Stimulated activated CD4-positive, alpha-beta T cell treated with anti-CD3 and anti-CD28 coated beads, Interleukin-4, amount 100 ng/mL, for 1 hour (primary cell): ENCODE data around the gene SESTD1.

Experiments used
- DNase-seq: peaks from one replicate; pipeline ENCODE4 v3.0.0-alpha.2; 2020

SESTD1 gene

DNA sequence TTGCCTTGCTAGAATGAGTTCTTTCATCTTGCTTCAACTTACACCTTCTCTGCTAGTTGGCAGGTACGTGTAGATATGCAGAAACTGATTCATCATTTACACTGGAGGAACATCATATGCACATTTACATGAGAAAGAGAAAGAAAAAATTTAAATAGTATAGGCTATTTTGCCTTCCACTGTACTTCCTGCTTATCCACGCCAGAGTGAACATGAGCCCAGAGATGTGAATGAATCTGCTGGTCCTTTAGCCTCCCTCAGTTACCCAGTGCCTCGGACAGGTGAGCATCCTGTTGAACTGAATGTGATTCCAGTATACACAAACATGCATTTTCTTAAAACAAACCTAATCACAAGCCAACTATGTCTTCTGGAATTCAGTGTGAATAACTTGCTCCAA lies 83.6 kb downstream of the SESTD1 start:
- DNase-seq = no peak

- DNase-seq = no peak
Observed at GRCh38 chr2:179180242-179180641, 84.4 kb downstream of the SESTD1 start.

DNA sequence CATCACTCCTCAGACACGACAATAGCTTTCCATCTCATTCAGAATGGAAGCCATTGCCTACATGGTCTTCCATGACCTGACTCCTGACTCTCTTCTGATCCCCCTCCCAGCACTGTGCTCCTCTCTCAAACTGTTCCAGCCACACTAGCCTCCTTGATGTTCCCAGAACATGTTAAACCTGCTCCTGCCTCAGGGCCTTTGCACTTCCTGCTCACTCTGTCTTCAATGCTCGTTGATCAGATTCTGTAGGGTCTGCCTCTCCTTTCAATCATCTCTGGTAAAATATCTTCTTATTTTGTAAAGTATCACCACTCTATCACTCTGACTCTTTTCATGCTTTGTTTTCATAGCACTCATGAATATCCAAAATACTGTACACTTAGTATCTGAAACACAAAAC lies 84.9 kb downstream of the SESTD1 start:
- DNase-seq = no peak

GRCh38 chr2:179177694-179178093 lies 86.9 kb downstream of the SESTD1 start:
- no peak for DNase-seq

GRCh38 chr2:179174240-179174639 lies 90.4 kb downstream of the SESTD1 start:
- DNase-seq = no peak

- no peak for DNase-seq
Observed at GRCh38 chr2:179172894-179173293, 91.7 kb downstream of the SESTD1 start.

- DNase-seq = no peak
Observed at GRCh38 chr2:179171371-179171770, 93.3 kb downstream of the SESTD1 start.

DNA sequence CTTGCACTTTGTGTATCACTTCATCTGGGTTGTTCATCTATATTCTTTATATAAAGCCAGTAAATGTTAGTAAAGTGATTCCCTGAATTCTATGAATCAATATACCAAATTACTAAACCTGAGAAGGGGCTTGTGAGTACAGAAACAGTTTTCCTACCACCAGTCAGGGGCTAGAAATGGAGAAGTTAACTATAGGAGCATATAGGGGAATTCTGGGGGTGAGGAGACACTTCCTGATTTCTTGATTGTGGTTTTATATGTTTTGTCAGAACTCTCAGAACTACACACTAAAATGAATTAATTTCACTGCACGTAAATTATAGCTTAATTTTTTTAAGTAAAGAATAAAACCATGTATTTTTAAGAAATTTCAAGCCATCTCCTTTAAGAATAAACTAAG lies 93.7 kb downstream of the SESTD1 start:
- no peak for DNase-seq

DNA sequence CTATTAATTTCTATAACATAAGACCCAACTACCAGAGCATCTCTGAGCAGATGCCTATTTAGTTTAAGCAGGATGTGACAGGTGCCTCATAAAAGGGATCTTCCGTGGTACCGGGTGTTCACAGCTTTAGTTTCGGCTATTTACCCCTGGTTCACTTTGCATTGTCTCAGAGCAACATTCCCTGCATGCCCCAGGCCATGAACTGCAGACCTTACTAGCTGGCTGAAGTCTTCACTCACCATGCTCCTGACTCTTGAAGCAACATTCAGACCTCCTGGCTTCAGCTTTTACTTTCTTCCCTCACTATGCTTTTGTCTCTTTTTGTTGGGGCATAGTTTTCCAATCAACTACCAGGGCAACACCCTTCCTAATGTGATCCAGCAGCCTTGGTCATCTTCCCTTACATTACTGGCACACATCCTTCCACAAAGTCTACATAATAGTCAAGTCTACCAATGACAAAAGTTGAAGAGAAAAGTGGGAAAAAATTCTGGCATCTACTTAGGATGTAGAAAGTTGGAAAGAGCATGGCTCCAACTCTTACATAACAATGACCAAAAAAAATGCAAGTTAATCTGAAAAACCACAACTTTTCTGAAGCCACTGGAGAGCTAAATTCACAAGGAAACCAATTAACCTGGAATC lies 99.2 kb downstream of the SESTD1 start:
- DNase-seq = no peak

- DNase-seq = no peak
Observed at GRCh38 chr2:179141206-179141605, 123.4 kb downstream of the SESTD1 start.

DNA sequence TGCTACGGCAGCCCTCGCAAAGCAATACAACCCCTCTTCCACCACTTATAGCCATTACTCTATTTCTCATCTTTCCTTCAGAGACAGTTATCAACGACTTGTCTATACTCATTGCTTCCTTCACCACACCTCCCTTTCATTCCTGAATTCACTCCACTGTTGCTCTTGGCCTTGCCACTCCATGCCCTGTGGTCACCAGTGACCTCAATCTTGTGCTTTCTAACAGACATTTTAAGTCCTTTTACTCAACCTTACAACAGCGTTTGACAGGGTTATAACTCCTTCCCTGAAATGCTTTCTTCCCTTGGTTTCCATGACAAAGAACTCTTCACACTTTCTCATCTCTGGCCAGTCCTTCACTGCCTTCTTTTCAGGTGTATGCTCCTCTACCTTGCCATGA lies 124.1 kb downstream of the SESTD1 start:
- no peak for DNase-seq

GRCh38 chr2:179139506-179139905 lies 125.1 kb downstream of the SESTD1 start:
- DNase-seq = no peak

DNA sequence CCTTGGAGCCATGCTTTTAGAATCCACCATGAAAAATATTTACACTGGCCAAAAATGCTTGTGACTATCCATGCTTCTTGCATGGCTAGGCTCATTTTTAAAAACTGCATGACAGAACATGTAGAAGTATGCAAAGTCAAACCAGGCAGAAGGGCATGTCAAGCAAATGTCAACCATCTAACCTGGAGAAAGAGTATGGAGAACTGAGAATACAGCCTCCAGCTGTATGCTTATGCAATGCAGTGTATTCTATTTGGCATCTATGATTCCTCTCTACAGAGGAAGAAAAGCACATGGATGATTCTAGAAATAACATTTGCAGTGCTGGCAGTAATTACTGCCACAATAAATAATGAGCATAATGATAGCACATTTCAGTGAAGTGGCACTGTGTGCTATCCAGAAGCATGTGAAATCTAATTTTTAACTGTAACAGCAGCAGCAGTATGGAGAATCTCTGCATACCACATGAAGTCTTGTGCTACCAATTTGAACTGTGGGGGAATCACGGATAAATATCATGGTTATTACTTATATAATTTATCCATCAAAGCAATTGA lies 127.4 kb downstream of the SESTD1 start:
- no peak for DNase-seq

DNA sequence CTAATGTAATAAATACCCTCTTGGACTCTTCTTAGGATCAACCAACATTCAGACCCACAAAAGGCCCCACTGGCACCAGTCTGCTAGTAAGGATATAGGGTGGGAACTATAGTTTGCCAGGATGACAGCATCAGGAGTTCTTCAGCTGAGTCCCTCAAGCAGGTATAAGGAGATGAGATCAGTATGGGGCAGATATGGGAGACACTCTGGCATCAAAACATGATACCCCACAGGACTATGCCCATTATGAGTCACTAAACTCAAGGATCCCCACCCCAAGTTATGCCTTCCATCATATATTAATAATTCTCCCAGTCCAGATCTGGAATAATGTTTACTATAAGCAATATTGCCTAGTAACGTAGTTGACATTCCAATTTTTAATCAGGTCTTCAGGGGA lies 131.6 kb downstream of the SESTD1 start:
- no peak for DNase-seq

DNA sequence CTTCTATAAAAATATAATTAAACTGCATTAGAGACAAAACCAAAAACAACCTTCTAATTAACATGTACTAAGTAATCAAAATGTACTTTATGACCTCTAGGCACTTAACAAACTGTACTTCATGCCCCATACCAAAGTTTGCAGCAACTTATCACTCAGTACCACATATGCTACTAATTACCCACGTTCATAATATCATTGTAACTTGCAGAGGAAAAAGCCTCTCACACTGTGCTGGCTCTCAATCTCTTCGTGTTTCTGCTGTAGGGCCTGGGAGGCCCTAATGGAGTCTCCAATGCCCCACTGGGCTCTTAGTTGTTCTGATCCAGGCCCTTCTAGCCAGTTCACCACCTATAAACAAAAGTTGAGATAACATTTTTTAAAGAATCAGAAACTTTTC lies 132.6 kb downstream of the SESTD1 start:
- DNase-seq = no peak

GRCh38 chr2:179130560-179130959 lies 134.1 kb downstream of the SESTD1 start:
- DNase-seq = no peak

GRCh38 chr2:179129574-179130238 lies 134.9 kb downstream of the SESTD1 start:
- no peak for DNase-seq

DNA sequence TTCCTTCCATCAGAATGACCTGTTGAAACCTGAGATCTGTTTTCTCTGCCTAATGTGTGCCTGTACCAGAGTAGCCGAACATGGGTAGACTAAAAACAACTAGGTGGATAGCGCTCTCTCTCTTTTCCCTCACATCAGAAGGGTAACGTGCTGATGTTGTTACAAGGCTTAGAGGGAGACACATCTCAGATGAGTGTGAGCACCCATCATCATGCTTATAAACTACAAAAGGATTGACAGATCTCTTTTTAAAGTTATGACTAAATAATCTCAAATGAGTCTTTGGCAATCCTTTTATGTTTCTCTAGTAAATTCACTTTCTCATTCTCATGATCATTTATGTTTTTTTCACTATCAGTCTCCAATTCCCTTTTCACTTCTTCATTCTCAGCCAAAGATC lies 139.2 kb downstream of the SESTD1 start:
- no peak for DNase-seq

- DNase-seq = no peak
Observed at GRCh38 chr2:179124282-179124681, 140.3 kb downstream of the SESTD1 start.

DNA sequence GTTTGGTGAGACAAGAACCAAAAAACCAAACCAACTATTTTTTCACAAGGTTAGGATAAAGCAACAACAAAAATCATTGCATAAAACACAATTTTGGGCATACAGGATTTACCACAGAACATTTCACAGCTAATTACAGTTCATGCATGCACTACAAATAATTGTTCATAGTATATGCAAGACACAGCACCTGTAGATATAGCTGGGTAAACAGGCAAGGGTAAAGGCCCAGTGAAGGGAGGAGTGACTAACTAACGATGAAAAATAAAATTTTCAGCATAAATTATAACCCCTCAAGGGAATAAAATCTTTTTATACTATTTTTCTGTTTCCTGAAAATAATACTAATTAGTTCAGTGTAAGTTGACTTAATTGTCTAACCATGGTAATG lies 141.4 kb downstream of the SESTD1 start:
- DNase-seq = no peak

DNA sequence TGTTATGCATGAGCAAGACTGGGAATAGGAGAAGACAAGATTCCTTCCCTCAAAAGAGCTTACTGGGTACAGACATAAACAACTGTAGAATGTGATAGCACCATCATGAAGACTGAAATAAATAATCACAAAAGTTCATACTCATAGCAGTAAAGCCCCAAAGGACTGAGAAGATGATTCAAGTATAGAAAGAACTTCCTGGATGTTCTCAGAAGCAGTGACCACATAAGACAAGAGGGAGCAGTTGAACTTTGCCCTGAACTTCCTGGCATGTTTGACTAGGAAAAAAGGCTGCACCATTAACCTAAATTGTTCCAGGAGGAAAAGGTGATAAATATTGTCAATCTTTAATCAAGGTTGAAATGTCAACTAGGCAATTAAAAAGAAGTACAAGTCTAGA lies 156.9 kb downstream of the SESTD1 start:
- DNase-seq = no peak

GRCh38 chr2:179106676-179107428 lies 157.8 kb downstream of the SESTD1 start:
- DNase-seq = no peak

DNA sequence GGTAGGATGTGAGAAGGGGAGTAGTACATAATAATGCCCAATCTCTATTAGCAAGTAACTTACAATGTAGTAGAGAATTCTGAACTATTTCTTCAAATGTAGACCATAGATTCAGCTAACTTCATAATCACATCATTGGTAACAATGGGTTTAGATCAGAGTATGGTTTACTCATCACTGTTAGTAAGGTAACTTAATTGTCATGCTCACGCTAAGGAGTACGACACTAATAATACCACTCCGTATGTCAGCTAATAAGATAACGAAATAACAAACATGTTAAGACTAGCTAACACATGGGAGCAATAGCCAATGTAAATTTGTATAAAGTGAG lies 158.3 kb downstream of the SESTD1 start:
- no peak for DNase-seq

DNA sequence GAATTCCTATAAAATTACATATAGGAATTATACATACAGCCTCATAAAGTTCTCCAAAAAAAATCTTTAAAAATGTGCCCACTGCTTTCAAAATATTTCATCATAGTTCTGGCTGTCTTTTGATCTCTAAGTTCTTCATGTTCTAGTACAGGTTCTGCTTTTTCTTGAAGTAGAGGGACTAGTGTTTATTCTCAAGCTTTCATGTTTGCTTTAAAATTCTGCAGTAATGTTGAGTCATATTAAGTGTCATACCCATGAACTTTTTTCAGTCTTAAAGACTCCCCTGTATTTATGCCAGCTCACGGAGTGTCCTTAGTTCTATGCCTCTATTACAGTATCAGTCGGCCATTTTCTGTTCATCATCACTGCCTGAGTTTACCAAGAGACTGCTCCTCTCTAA lies 159.9 kb downstream of the SESTD1 start:
- DNase-seq = no peak
